ENCODE measurements around the gene MTHFD2. TPM values are rescaled to one million over a fixed set of nuclear protein-coding genes. Genes with fewer than 3 reads are reported as not detected.

The MTHFD2 gene
- total RNA-seq, 1 experiment from 2014 or later, result 118 TPM

DNA sequence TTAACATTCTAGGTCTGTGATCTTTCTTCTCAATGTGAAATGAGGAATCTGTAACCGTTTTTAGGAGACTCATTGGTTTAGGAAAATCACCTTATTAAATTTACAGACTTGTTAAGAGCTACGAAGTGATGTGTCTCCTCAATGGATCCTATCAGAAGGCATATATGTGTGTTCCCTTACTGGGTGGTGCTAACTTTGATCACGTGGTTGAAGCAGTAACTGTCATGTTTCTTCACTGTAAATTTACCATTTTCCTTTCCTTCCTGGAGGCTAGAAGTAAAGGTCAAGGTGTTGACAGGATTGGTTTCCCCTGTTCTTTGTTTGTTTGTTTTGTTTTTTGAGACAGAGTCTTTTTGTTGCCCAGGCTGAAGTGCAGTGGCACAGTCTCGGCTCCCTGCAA is 1.4 kb upstream of the MTHFD2 start:
- Histone ChIP-seq H3K27me3 (ENCODE audit: low read length) (no peaks in the 10 kb centered on the region), H3K79me2 (ENCODE audit: low read length) (peaks cover 36% of the 10 kb centered on the region), H3K9me3 (ENCODE audit: low read length) (no peaks in the 10 kb centered on the region), H2AFZ (ENCODE audit: low read length) (no peak overlapping the region), H3K4me1 (ENCODE audit: insufficient read depth, low read length) (peaks cover 26% of the 10 kb centered on the region), H3K27ac (ENCODE audit: low read length) (no peak overlapping the region), H3K4me2 (ENCODE audit: low read length) (no peak overlapping the region), H3K36me3 (ENCODE audit: low read depth, low read length) (no peaks in the 10 kb centered on the region; the same call in 1 of the 2 replicates), H3F3A (ENCODE audit: low read length, unreplicated experiment) (no peaks in the 10 kb centered on the region), H4K20me1 (ENCODE audit: low read length) (peaks cover 29% of the 10 kb centered on the region), H3K9ac (ENCODE audit: low read length) (no peak overlapping the region), H3K4me3 (ENCODE audit: low read length) (no peak overlapping the region), H3K9me2 (replicated peaks; ENCODE audit: low read length) (no peaks in the 10 kb centered on the region)
- CTCF ChIA-PET, result no interaction called here
- DNase-seq, result no peak
- intact Hi-C loops (cut with micrococcal nuclease), result loop anchor here (5.0 kb wide), 1 partner anchor 260 kb away; the partner anchor contains the start of genes INO80B and WBP1
- no TSS peak for BruUV-seq (replicated peaks)
- POLR2A ChIA-PET (ENCODE audit: unreplicated experiment), result no interaction called here
- ATAC-seq, result no peak
- TF ChIP-seq CTCF (conservative IDR thresholded peaks at IDR 0.05; ENCODE audit: low read depth, low read length) (no peak), EZH2phosphoT487 (IDR thresholded peaks at IDR 0.05; ENCODE audit: borderline replicate concordance, low read length) (no peak), EZH2 (IDR thresholded peaks at IDR 0.05; ENCODE audit: low read length, unreplicated experiment) (no peak)

DNA sequence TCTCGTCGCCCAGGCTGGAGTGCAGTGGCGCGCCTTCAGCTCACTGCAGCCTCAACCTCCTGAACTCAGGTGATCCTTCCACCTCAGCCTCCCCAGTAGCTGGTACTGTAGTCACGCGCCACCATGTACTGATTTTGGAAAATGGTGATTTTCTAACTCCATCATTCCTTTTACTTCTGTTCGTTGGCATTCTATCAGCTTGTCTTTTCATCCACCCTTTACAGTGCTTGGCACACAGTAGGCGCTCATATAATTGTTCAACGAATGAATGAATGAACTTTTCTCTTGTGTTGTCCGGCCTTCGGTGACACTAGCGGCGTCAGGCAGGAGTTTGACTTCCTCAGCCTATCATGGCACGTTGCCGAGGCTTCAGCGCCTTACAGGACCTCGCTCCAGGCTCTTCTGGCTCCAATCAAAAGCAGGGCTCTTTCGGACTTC is 373 bp upstream of the MTHFD2 start:
- CTCF ChIA-PET, result interaction anchor here (0.6 kb wide), 1 partner anchor 51 kb away, joined by 3 read pairs; no protein-coding TSS in a partner anchor
- H3K4me3 ChIP-seq (ENCODE audit: low read length), result peak overlapping the region; percentile 85; the same call in 1 of the 2 replicates
- no peaks in the 10 kb centered on the region for H3K27me3 ChIP-seq (ENCODE audit: low read length)
- BruUV-seq (replicated peaks), result TSS peak; percentile 74
- POLR2A ChIA-PET (ENCODE audit: unreplicated experiment), result no interaction called here
- peaks cover 39% of the 10 kb centered on the region for H4K20me1 ChIP-seq (ENCODE audit: low read length)
- no peaks in the 10 kb centered on the region for H3F3A ChIP-seq (ENCODE audit: low read length, unreplicated experiment)
- H3K27ac ChIP-seq (ENCODE audit: low read length), result no peak overlapping the region
- H3K9me2 ChIP-seq (replicated peaks; ENCODE audit: low read length), result no peaks in the 10 kb centered on the region
- no peak for DNase-seq
- ATAC-seq, result no peak
- H3K79me2 ChIP-seq (ENCODE audit: low read length), result peaks cover 46% of the 10 kb centered on the region
- intact Hi-C loops (cut with micrococcal nuclease), result loop anchor here (2.0 to 5.0 kb wide), 2 partner anchors 19 to 259 kb away; partner anchors contain the start of genes INO80B, MOB1A and WBP1
- peaks cover 5% of the 10 kb centered on the region for H3K36me3 ChIP-seq (ENCODE audit: low read depth, low read length)
- TF ChIP-seq EZH2phosphoT487 (IDR thresholded peaks at IDR 0.05; ENCODE audit: borderline replicate concordance, low read length), result no peak
- no peak for TF ChIP-seq CTCF (conservative IDR thresholded peaks at IDR 0.05; ENCODE audit: low read depth, low read length)
- TF ChIP-seq EZH2 (IDR thresholded peaks at IDR 0.05; ENCODE audit: low read length, unreplicated experiment), result no peak
- no peaks in the 10 kb centered on the region for H3K9me3 ChIP-seq (ENCODE audit: low read length)
- H3K4me2 ChIP-seq (ENCODE audit: low read length), result peak overlapping the region; percentile 83
- H3K4me1 ChIP-seq (ENCODE audit: insufficient read depth, low read length), result peaks cover 26% of the 10 kb centered on the region
- H2AFZ ChIP-seq (ENCODE audit: low read length), result peak overlapping the region; percentile 60
- no peak overlapping the region for H3K9ac ChIP-seq (ENCODE audit: low read length)

DNA sequence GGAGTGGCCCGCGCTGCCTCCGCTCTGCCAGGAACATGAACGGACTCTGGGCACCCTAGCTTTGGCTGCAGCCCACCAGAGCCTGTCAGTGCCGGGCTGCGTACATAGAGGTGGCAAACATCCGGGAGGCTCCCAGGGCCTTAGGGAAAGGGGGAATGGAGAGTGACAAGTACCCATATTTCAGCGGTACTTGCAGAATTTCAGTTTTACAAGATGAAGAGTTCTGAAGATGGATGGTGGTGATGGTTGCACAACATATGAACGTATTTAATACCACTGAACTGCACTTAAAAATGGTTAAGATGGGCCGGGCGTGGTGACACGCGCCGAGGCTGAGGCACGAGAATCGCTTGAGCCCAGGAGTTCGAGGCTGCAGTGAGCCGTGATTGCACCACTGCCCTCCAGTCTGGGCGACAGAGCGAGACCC is 873 bp downstream of the MTHFD2 start:
- H4K20me1 ChIP-seq (ENCODE audit: low read length), result peaks cover 42% of the 10 kb centered on the region
- peak overlapping the region; percentile 97 for H3K9ac ChIP-seq (ENCODE audit: low read length)
- H3K36me3 ChIP-seq (ENCODE audit: low read depth, low read length), result peaks cover 6% of the 10 kb centered on the region
- H3K4me3 ChIP-seq (ENCODE audit: low read length), result peak overlapping the region; percentile 85
- POLR2A ChIA-PET (ENCODE audit: unreplicated experiment), result interaction anchor here (1.0 kb wide), 1 partner anchor 21 kb away, joined by 5 read pairs; the partner anchor contains the start of gene MOB1A
- peak overlapping the region; percentile 78; the same call in 1 of the 2 replicates for H3K27ac ChIP-seq (ENCODE audit: low read length)
- CTCF ChIA-PET, result interaction anchor here (0.6 kb wide), 1 partner anchor 21 kb away, joined by 7 read pairs; the partner anchor contains the start of gene MOB1A
- H3K4me1 ChIP-seq (ENCODE audit: insufficient read depth, low read length), result peaks cover 29% of the 10 kb centered on the region
- H3F3A ChIP-seq (ENCODE audit: low read length, unreplicated experiment), result no peaks in the 10 kb centered on the region
- H3K4me2 ChIP-seq (ENCODE audit: low read length), result peak overlapping the region; percentile 83
- H3K9me2 ChIP-seq (replicated peaks; ENCODE audit: low read length), result no peaks in the 10 kb centered on the region
- no peak for DNase-seq
- H3K27me3 ChIP-seq (ENCODE audit: low read length), result no peaks in the 10 kb centered on the region
- H3K79me2 ChIP-seq (ENCODE audit: low read length), result peaks cover 59% of the 10 kb centered on the region
- intact Hi-C loops (cut with micrococcal nuclease), result loop anchor here (2.0 to 5.0 kb wide), 2 partner anchors 20 to 258 kb away; partner anchors contain the start of genes INO80B, MOB1A and WBP1
- H3K9me3 ChIP-seq (ENCODE audit: low read length), result no peaks in the 10 kb centered on the region
- H2AFZ ChIP-seq (ENCODE audit: low read length), result peak overlapping the region; percentile 77; the same call in 1 of the 2 replicates
- no TSS peak for BruUV-seq (replicated peaks)
- no peak for TF ChIP-seq EZH2 (IDR thresholded peaks at IDR 0.05; ENCODE audit: low read length, unreplicated experiment)
- no peak for TF ChIP-seq EZH2phosphoT487 (IDR thresholded peaks at IDR 0.05; ENCODE audit: borderline replicate concordance, low read length)
- no peak for TF ChIP-seq CTCF (conservative IDR thresholded peaks at IDR 0.05; ENCODE audit: low read depth, low read length)
- ATAC-seq, result no peak

Measured in PC-3 (cell line).